NB4 (cell line): Measurements from ENCODE around the gene GARNL3.
A peak's percentile ranks its signal among the peaks of the same experiment; 100 is the strongest.

Source experiments
- DNase-seq: peaks from one replicate; pipeline ENCODE4 v3.0.0; 2010; ENCODE audit warnings: low read depth
- H3K4me3 ChIP-seq: one replicate; pipeline ENCODE4 v1.5.1; 2011; ENCODE audit warnings: mild to moderate bottlenecking, low read depth, low read length, moderate library complexity
- MYC ChIP-seq: IDR thresholded peaks from 2 replicates; pipeline ENCODE4 v1.6.1; 2011; ENCODE audit warnings: low read depth, low read length
- POLR2A ChIP-seq: IDR thresholded peaks from 2 replicates; pipeline ENCODE4 v1.6.1; 2011; ENCODE audit warnings: mild to moderate bottlenecking; ENCODE audit not compliant: insufficient read length; ENCODE audit errors: extremely low read depth
- TF ChIP-seq, protein P1 (sequence below): IDR thresholded peaks from 2 replicates; pipeline ENCODE4 v1.6.1; 2011; ENCODE audit warnings: low read depth, low read length
- TF ChIP-seq, protein P2 (sequence below): IDR thresholded peaks from one replicate; pipeline ENCODE4 v1.5.1; 2012; ENCODE audit warnings: low read depth, low read length

The GARNL3 gene

DNA sequence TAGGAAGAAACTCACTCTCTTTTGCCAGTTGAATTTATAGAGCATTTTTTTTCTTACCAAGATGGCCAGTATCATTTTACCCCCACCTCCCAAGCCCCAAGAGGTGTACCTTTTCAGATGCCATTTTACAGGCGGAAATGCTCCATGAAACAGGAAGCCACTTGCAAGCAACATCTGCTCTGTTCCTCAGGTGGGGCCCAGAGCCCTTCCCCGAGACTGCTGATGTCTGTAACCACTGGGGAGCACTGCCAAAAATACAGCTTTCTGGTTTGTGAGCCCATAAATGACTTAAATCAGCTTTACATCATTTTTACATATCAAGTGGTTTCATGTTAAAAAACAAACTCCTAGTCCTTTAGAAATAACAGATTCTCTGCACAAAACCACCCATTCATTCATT is 42.9 kb upstream of the GARNL3 start:
- TF ChIP-seq POLR2A (no peak), MYC (no peak)
- TF ChIP-seq, protein P1, sequence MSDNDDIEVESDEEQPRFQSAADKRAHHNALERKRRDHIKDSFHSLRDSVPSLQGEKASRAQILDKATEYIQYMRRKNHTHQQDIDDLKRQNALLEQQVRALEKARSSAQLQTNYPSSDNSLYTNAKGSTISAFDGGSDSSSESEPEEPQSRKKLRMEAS: no peak
- TF ChIP-seq, protein P2, sequence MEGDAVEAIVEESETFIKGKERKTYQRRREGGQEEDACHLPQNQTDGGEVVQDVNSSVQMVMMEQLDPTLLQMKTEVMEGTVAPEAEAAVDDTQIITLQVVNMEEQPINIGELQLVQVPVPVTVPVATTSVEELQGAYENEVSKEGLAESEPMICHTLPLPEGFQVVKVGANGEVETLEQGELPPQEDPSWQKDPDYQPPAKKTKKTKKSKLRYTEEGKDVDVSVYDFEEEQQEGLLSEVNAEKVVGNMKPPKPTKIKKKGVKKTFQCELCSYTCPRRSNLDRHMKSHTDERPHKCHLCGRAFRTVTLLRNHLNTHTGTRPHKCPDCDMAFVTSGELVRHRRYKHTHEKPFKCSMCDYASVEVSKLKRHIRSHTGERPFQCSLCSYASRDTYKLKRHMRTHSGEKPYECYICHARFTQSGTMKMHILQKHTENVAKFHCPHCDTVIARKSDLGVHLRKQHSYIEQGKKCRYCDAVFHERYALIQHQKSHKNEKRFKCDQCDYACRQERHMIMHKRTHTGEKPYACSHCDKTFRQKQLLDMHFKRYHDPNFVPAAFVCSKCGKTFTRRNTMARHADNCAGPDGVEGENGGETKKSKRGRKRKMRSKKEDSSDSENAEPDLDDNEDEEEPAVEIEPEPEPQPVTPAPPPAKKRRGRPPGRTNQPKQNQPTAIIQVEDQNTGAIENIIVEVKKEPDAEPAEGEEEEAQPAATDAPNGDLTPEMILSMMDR: no peak
- DNase-seq: no peak
- H3K4me3 ChIP-seq: no peak overlapping the region

DNA sequence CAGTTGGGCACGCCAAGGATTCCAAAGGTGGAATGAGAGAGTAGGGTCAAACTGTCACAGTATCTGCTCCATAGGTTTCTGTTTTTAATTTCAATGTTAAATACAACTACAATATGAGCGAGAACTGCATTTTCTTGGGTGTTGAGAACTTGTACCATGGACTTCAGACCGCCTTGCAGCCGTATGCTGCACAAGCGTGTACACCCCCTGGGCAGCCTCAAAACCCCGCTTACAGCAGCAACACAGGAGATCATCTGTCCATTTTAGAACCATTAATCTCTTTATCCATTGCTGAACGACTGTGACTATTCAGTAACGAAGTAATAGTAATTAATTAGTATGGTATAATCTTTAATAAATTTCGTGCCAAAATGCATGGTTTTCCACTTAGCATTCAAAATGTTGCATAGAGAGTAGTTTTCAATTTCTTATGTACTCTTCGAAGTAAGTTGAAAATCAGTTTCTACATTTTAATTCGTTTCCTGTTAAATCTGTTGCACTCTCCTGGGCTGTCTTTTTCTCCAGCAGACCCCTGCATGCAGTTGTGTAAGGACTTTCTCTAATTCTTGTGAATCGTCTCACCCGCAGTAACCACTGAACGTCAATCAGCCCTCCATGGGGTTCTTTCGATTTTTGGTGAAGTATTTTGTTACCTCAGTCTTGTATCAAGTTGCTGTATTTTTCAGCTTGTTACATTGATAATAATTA is 42.0 kb upstream of the GARNL3 start:
- TF ChIP-seq MYC (no peak), POLR2A (no peak)
- TF ChIP-seq, protein P1: no peak
- TF ChIP-seq, protein P2: no peak
- DNase-seq: no peak
- H3K4me3 ChIP-seq: no peak overlapping the region

DNA sequence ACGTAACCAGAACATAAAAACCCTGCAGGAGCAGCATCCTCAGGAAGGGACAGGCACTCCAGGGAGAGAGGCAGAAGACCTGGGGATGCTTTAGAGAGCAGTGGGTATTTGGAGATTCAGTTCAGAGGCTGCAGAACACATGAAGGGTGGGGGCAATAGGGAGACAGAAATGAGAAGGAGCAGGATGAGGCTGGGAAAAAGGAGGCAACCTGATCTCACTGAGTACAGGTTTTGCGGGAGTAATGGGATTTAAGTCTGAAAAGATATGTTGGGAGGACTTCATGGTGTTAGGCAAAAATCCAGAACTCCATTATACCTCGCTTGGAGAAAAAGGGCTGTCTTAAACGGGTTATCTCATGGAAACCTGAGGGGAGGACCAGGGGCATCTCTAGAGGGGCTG is 41.3 kb upstream of the GARNL3 start:
- no peak for DNase-seq
- H3K4me3 ChIP-seq: no peak overlapping the region
- TF ChIP-seq, protein P1: no peak
- TF ChIP-seq MYC (no peak), POLR2A (no peak)
- TF ChIP-seq, protein P2: no peak

DNA sequence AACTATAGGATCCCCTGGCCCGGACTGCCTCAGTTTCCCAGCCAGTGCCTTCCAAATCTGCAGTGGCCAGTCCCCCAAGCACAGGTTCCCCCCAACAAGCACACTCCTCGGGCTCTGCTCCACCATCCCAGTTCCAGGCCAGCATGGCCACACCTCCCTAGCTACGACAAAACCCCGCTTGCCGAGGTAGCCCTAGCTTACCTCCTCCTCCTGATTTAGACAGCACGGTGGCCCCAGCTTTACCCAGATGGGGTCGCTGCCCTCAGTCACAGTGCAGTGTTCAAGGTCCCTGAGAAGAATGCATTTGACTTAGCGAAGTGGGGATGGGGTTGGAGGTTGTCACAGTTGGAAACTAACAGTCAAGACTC is 40.8 kb upstream of the GARNL3 start:
- TF ChIP-seq, protein P1: no peak
- TF ChIP-seq, protein P2: peak; percentile 0
- H3K4me3 ChIP-seq: no peak overlapping the region
- no peak for DNase-seq

DNA sequence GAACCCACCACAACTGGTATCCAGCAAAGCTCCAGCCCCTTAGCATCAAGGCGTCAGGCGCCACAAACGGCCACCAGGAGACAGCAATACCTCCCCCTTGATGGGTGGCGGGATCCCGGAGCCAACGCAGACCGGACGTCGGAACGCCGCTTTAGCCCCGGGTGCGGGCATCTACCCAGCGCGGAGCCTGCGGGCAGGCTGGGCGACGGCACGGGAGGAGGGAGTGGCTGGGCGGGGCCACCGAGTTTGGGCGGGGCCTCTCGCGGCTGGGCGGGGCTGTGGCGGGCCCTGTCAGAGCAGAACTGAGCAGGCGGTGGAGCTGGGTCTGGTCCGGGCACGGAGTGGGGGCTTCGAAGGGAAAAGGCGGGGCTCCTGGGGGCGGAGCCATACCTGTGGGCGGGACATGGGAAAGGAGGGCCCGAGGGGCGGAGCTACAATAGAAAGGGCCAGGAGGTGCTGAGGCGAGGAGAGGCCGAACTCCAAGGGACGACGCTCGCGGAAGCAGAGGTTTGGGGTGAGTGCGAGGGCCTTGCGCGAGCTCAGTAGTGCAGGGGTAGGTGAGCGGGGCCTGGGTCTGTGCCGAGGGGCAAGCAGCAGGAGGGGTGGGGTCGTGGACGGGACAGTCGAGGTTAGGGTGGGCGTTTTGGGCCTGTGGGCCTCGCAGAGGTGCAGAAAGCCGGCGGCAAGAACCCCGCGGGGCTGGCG is 40.2 kb upstream of the GARNL3 start:
- H3K4me3 ChIP-seq: no peak overlapping the region
- TF ChIP-seq, protein P1: no peak
- TF ChIP-seq, protein P2: no peak
- TF ChIP-seq MYC (no peak), POLR2A (no peak)
- peak; percentile 62 for DNase-seq
